Thoracic aorta (tissue), 2 donors: ENCODE data around the gene BRSK2. TPM values are rescaled to one million over a fixed set of nuclear protein-coding genes. Genes with fewer than 3 reads are reported as not detected.

Experiments
- ATAC-seq: fragments of 150-250 bp; one replicate; pipeline ENCODE4 v1.8.0; 2017; ENCODE audit warnings: low read depth; ENCODE audit not compliant: insufficient number of reproducible peaks, low FRiP score
- DNase-seq: peaks from one replicate; pipeline ENCODE4 v3.0.0-alpha.2; 2020; ENCODE audit warnings: low spot score
- H3K27ac ChIP-seq, 2 donors: fragments of 200-600 bp; sonication (generic); 1 replicate in 1 of 2; 2 replicates in 1 of 2; pipeline ENCODE4 v1.5.1; 2016; ENCODE audit warnings: mild to moderate bottlenecking in 2 of 2, moderate library complexity in 2 of 2
- H3K27me3 ChIP-seq: fragments of 200-600 bp; sonication (generic); replicated peaks from 2 replicates; pipeline ENCODE4 v1.6.0; 2016; ENCODE audit warnings: mild to moderate bottlenecking; ENCODE audit not compliant: insufficient read depth
- H3K36me3 ChIP-seq: fragments of 200-600 bp; sonication (generic); one replicate; pipeline ENCODE4 v1.5.1; 2016
- H3K4me1 ChIP-seq, 2 donors: fragments of 200-600 bp; sonication (generic); 1 replicate in 1 of 2; 2 replicates in 1 of 2; pipeline versions ENCODE4 v1.5.1 to v1.6.0; 2016; ENCODE audit warnings: low read depth in 2 of 2, mild to moderate bottlenecking in 1 of 2; ENCODE audit not compliant: control insufficient read depth in 1 of 2
- H3K4me3 ChIP-seq: fragments of 200-600 bp; sonication (generic); 2 replicates; pipeline ENCODE4 v1.5.1; 2016; ENCODE audit warnings: mild to moderate bottlenecking
- H3K9me3 ChIP-seq: fragments of 200-600 bp; sonication (generic); 2 replicates; pipeline ENCODE4 v1.5.1; 2016
- total RNA-seq, 2 donors: library from RNA; depleted of rRNA; stranded (reverse); fragments of >200 nt; gene quantifications; one replicate each; pipeline versions ENCODE4 v1.1.0 to v1.2.3, GENCODE V29; 2016
- TF ChIP-seq, protein P1 (sequence below): fragments of 200-600 bp; sonication (generic); IDR thresholded peaks from one replicate; pipeline ENCODE4 v1.5.1; 2019; ENCODE audit warnings: antibody characterized with exemption

BRSK2 gene
- total RNA-seq, 2 donors from 2014 or later = 1.2 TPM; not detected in 1

DNA sequence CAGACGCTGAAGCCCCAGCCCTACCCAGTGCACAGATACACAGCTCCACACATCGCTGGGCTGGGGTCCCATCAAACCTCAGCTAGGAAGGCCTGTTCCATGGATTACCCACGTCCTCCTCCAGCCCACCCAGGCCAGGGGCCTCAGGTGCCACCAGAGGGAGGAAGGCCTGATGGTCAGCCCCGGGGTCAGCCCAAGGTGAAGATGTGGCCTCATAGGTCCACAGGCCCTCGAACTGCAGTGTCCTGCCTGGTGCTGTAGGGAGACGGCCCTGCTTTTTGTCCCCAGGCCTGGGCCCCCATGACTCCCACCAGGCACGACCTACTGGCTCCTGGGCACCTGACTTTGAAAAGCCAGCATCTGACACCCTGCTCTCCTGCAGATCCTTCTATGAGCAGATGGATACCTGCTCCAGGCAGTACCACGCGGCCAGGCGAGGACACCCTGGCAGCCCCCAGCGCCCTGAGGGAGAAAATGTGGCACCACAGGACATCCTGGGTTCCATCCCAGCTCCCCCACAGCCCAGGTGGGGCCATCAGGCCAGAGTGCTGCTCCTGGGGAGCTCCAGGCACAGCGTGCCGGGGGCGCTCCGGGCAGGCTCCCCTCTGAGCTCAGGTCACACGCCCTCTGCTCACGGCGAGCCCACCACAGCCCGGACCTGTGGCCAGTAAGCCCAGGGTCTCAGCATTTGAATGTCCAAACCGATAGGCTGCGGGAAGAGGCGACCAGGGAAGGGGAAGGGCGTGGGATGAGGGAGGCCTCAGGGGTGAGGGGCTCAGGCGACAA is 112.6 kb downstream of the BRSK2 start:
- Histone ChIP-seq H3K27ac (no peak overlapping the region), H3K36me3 (no peaks in the 10 kb centered on the region), H3K27me3 (no peaks in the 10 kb centered on the region), H3K4me1 (peaks cover 29 to 62% of the 10 kb centered on the region in 2 donors), H3K4me3 (no peak overlapping the region), H3K9me3 (no peaks in the 10 kb centered on the region)
- no peak for ATAC-seq
- TF ChIP-seq, protein P1, sequence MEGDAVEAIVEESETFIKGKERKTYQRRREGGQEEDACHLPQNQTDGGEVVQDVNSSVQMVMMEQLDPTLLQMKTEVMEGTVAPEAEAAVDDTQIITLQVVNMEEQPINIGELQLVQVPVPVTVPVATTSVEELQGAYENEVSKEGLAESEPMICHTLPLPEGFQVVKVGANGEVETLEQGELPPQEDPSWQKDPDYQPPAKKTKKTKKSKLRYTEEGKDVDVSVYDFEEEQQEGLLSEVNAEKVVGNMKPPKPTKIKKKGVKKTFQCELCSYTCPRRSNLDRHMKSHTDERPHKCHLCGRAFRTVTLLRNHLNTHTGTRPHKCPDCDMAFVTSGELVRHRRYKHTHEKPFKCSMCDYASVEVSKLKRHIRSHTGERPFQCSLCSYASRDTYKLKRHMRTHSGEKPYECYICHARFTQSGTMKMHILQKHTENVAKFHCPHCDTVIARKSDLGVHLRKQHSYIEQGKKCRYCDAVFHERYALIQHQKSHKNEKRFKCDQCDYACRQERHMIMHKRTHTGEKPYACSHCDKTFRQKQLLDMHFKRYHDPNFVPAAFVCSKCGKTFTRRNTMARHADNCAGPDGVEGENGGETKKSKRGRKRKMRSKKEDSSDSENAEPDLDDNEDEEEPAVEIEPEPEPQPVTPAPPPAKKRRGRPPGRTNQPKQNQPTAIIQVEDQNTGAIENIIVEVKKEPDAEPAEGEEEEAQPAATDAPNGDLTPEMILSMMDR = no peak
- DNase-seq = no peak

DNA sequence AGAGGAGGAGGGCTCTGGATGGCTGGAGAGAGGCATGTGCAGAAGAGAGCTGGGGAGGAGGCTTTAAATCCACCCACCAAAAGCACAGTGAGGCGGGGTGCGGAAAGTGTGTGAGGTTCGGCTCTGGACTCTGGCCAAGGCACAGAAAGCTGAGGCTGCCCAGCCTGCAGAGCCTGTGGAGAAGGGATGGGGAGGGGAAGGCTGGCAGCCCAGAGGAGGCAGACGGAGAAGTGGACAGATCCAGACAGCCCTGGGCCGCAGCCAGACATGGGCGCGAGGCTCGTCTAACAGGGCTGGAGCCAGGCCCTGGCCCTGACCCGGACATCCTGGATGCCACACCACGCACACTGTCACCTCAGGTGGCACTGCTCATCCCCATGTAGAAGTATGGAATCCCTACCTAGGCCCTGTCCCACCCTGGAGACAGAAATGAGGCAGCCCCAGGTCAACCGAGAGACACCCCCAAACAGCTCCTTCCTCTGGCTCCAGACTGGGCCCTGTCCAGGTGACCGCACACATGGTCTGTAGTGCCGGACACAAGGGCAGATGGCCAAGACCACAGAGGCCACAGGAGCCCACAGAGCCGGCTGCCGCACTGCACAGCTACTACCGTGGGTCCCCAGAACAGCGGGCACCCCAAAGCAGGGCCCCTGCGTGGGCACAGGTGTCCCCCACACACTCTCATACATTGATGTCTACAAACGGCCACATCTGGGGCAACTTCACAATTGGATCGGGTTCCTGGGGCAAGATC is 113.4 kb downstream of the BRSK2 start:
- no peaks in the 10 kb centered on the region for H3K27me3 ChIP-seq
- no peak overlapping the region for H3K4me3 ChIP-seq
- H3K36me3 ChIP-seq = no peaks in the 10 kb centered on the region
- DNase-seq (no peak), ATAC-seq (no peak)
- H3K4me1 ChIP-seq = peaks cover 36 to 70% of the 10 kb centered on the region in 2 donors
- peak overlapping the region; percentile 38 to 42 for H3K27ac ChIP-seq
- no peaks in the 10 kb centered on the region for H3K9me3 ChIP-seq
- TF ChIP-seq, protein P1 = no peak

DNA sequence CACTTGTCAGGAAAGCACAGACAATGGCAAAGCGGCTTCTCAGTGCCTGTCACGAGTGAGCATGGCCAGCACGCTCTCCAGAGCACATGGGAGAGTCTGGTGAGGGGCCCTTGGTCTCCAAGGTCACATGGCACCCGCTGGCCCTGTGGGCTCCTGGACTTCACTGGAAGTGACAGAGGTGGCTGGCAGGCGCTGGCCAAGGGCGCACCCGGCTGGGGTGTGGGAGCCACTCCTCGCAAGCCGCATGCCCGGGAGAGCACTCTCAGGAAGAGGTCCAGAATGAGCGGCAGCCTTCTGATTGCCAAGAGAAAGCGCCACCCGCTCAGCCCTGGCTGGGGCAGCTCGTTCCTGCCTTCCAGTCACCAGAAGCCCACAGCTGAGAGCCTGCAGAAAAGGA is 114.0 kb downstream of the BRSK2 start:
- ATAC-seq (no peak), DNase-seq (no peak)
- Histone ChIP-seq H3K36me3 (no peaks in the 10 kb centered on the region), H3K4me1 (peaks cover 42 to 76% of the 10 kb centered on the region in 2 donors), H3K27ac (peak overlapping the region; percentile 38 to 42), H3K9me3 (no peaks in the 10 kb centered on the region), H3K27me3 (no peaks in the 10 kb centered on the region), H3K4me3 (no peak overlapping the region)
- TF ChIP-seq, protein P1 = no peak

DNA sequence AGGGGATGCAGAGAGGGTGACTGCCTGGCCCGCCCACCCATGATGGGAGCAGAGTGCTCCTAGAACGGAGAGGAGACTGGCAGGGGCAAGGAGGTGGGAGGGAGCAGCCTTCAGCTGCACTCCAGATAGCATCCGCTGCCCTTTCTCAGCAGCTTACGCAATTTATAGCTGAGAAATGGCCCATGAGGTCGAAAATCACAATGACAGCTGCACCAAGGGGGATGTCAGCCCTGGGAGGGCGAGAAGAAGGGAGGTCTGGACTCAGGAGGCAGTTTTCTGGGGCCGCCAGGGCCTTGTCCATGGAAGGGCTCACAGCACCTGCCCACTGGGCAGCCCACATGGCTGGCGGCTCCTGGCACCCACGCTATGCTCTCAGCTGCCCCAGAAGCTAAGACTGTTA is 114.4 kb downstream of the BRSK2 start:
- Histone ChIP-seq H3K36me3 (no peaks in the 10 kb centered on the region), H3K4me1 (peaks cover 46 to 80% of the 10 kb centered on the region in 2 donors), H3K27me3 (no peaks in the 10 kb centered on the region), H3K4me3 (no peak overlapping the region), H3K27ac (peak overlapping the region; percentile 38 to 42), H3K9me3 (no peaks in the 10 kb centered on the region)
- no peak for DNase-seq
- no peak for ATAC-seq
- TF ChIP-seq, protein P1 = no peak

DNA sequence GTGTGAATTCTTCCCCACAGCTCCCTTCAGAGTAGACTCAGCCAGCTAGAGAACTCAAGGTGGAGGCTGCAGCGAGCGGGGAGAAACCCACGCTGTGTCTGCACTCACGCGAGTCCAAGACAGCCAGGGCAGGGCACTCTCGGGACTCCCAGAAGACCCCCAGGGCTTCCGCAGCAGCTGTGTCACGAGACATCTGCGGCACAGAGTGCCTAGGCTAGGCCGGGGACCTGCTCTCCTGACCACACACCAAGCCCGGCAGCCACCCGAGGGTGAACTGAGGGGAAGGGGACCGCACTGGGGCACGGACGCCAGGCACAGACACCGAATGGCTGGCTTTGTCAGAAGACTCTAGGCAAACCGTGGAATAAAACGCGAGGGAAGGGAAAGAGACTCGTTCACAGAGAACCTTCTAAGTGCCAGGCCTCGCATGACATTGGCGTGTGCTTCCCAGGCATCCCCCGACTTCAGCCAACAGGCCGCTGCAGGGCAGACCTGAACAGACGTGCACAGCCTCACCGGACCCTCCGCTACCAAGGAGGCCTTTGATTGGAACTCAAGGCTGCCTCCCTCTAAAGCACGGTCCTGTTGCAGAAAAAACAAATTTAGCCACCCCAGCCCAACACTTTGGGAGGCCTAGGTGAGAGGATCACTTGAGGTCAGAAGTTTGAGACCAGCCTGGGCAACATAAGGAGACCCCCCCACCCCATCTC is 115.0 kb downstream of the BRSK2 start:
- Histone ChIP-seq H3K27me3 (no peaks in the 10 kb centered on the region), H3K36me3 (no peaks in the 10 kb centered on the region), H3K27ac (peak overlapping the region in 1 of 2 donors; percentile 38), H3K9me3 (no peaks in the 10 kb centered on the region), H3K4me1 (peaks cover 52 to 86% of the 10 kb centered on the region in 2 donors), H3K4me3 (no peak overlapping the region)
- ATAC-seq (no peak), DNase-seq (no peak)
- TF ChIP-seq, protein P1 = no peak
